GM19324 (cell line): ENCODE data around the gene ROPN1.
A peak's percentile ranks its signal among the peaks of the same experiment; 100 is the strongest.
"Not testable (repeated sequence)": the region's sequence is repeated elsewhere in the genome, so short reads cannot be mapped to it uniquely, and the experiment has no call there.

Experiments
- ATAC-seq: cut with Tn5 transposase; IDR thresholded peaks from one replicate; pipeline ENCODE4 v1.9.1; 2021; ENCODE audit warnings: mild to moderate bottlenecking, moderate library complexity; ENCODE audit not compliant: unreplicated experiment, low FRiP score

The ROPN1 gene

DNA sequence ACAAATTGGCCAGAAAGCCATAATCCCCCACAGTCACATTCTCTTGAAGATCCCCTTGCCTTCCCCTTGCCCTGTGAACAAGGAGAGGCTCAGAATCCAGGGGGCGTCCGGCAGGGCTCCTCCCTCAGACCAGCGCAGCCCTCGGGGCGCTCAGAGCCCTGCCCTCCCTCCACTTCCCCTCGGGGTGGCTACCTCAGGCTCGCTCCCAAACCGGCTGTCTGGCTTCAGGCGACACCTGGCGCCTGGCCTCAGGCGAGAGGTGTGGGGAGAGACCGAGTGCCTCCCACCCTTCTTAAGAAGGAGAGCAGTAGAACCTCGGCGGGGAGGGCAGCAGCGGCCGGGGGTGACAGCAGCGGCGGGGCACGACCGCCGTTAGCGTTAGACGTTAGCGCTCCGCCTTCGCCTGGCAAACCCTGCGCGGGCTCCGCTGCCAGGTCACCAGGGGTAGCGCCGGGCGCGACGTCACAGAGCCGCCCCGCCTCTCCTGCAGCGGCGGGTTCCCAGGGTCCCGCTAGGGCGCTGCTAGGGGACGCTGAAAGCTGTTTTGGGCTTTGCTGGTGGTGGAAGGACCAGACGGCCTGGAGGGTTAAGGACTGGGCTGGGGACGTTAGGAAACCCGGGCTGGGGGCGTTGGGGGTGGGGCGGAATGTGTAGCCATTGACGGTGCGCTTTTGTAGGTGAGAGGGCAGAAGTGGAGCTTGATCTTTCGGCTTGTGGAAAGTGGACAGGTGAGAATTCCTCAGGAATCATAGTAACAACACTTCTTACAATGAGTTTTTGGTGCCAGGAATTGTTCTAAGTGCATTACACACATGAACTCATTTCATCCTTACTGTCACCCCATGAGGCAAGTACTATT is at the start of gene ROPN1:
Gene ROPN1 (minus strand): TSS at position 395 of the 859 bp plus-strand sequence. CDS start 11,643 bp downstream, outside the sequence.
- not testable (repeated sequence) for ATAC-seq

GRCh38 chr3:124041553-124041952 is 49.6 kb upstream of the ROPN1 start:
- ATAC-seq, result no peak

- no peak for ATAC-seq
Observed at GRCh38 chr3:124037326-124037725, 45.4 kb upstream of the ROPN1 start.

- ATAC-seq, result not testable (repeated sequence)
Observed at GRCh38 chr3:124036214-124036613, 44.3 kb upstream of the ROPN1 start.

DNA sequence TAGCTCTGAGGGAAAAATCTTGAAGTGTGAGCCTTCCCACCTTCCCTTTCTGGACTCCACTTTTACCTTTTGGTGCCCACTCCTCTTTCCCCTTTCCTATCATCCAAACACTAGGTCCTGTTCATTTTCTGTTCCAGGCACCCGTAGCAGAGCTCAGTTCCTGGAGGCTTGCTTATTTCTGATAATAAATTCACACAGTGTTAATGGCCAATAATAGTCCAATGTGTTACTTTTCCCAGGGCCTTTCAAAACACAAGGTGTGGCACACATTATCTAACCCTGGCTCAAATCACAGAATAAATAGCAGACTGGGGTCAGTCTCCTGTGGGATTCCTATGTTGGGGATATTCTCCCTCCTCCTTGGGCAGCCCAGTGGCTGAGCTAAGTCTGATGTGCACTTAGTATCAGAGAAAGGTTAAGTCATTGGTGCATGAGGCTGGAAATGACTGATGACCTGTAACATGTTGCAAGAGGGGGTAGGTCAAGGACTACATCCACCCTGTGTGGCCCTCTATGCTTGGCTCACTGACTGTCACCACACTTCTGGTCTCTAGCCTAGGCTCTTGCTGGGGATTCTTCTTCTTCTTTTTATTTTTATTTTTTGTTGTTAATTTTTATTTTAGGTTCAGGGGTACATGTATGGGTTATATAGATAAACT is 43.7 kb upstream of the ROPN1 start:
- ATAC-seq, result no peak

DNA sequence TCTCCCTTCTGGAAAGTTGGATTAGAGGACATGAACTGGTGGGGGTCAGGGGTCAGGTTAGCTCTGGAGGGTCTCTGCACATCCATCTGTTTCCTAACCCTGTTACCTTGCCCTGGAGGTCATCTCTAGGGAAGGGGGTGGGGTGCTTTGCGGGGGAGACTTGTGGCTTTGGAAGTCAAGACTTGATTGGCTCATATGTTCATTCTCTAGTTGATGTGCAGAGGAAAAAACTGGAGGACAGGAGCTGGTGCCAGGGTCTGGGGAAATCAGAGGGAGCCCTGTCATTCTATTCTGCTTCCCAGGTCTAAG is 42.9 kb upstream of the ROPN1 start:
- no peak for ATAC-seq

DNA sequence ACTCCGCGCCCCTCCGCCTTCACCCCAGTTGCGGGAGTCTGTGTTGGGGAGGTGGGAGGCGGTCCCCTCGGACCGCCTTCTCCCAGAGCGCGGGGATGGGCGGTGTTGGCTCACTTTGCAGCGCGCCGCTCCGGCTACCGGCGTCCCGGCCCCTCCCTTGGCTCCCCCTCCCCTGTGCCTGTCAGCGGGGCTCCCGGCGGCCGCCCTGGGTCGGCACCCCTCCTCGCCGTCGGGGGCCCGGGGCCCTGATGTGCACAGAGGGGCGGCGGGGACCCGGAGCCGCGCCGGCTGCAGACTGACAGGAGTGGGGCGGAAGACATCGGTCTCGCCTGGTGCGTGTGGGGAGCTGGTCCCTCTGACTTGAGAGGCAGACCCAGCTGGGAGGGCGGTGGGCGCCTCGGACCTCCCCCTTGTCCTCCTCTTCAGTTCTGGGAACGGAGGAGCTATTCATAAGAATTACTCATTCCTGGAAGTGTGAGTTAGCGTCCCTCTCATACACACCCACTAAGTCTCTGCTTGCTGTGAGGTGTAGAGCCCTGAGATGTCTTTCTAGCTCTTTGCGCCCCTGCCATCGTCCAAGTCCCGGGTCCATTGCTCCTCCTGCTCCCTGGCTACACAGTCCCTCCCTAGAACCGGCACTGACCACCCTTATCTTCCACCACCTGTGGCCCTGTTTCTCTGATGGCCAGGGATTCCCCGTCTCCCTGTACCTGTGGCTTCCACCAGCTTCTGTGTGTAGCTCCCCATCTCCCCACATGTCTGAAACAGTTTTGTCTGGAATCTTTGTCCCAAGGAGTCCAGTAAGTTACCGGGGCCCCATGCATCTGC is 42.3 kb upstream of the ROPN1 start:
- no peak for ATAC-seq

- ATAC-seq, result peak; percentile 34
Observed at GRCh38 chr3:124033360-124034015, 41.6 kb upstream of the ROPN1 start, which contains the start of gene KALRN. Gene KALRN (plus strand): TSS chr3:124033369.

DNA sequence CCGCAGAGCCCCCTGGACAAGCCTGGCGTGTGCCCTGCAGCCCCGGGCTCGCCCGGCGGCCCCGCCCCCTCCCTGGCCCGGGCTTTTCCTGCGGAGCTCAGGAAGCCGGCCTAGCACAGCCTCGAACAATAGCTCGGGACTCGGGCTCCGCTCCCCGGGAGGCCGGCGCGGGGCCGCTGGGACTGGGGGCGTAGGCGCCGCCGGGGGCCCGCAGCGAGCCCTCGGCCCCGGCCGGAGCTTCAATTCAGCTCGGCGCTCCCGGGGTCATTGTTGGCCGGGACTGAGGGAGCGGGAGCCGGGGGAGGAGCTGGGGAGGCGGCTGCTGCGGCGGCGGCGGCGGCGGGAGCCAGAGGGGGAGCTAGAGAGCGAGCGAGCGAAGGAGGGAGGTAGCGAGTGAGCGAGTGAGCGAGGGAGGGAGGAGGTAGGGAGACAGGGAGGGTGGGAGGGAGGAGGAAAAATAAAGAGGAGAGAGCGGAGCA is 41.0 kb upstream of the ROPN1 start:
- peak; percentile 84 for ATAC-seq

DNA sequence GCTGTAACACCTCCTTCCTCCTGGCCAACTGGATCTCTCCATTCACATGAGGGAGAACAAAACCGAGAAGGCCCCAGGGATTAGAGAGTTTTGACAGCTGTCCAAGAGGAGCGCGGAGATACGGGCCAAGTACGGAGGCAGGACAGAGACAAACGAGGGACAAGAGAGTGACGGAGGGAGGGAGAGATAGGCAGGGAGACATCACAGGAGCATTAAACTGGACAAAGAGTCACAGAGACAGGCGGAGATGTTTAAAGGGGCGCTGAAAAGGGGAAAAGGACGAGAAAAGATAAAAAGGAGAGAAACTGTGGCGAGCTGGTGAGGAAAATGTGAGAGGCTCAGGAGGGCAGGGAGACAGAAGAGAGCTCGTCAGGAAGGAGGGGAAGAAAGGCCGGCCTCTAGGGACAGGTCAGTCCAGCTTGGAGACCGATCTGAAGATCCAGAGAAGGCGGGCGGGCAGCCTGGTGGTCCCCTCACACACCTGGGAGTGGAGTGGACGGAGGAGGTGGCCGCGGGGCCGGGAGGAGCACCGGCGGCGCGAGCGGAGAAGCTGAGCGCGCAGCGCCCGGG is 40.5 kb upstream of the ROPN1 start:
- no peak for ATAC-seq

- no peak for ATAC-seq
Observed at GRCh38 chr3:124026516-124026915, 34.6 kb upstream of the ROPN1 start.

- ATAC-seq, result not testable (repeated sequence)
Observed at GRCh38 chr3:124023531-124023930, 31.6 kb upstream of the ROPN1 start.

- no peak for ATAC-seq
Observed at GRCh38 chr3:124019291-124019690, 27.4 kb upstream of the ROPN1 start.

- not testable (repeated sequence) for ATAC-seq
Observed at GRCh38 chr3:124017502-124017901, 25.6 kb upstream of the ROPN1 start.

- not testable (repeated sequence) for ATAC-seq
Observed at GRCh38 chr3:124016483-124016882, 24.6 kb upstream of the ROPN1 start.

- no peak for ATAC-seq
Observed at GRCh38 chr3:124014366-124014942, 22.5 kb upstream of the ROPN1 start.

GRCh38 chr3:124008321-124008720 is 16.4 kb upstream of the ROPN1 start:
- not testable (repeated sequence) for ATAC-seq

DNA sequence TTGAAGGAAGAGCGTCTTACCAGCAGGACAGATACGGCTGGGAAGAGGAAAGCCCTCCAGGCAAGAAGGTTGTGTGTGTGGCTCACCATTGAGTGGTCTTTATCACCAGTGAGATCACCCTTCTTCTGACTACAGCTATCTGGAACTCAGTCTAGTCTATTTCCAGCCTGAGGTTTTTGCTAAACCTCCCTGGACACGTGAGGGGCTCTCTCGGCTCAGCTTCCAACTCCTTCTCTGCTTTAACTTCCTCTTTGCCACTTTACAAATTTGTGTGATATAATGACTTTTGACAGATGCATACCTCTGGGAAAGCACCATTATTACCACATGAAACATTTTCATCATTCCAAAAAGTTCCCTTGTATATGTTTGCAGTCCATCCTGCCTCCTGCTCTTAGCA is 15.3 kb upstream of the ROPN1 start:
- no peak for ATAC-seq

DNA sequence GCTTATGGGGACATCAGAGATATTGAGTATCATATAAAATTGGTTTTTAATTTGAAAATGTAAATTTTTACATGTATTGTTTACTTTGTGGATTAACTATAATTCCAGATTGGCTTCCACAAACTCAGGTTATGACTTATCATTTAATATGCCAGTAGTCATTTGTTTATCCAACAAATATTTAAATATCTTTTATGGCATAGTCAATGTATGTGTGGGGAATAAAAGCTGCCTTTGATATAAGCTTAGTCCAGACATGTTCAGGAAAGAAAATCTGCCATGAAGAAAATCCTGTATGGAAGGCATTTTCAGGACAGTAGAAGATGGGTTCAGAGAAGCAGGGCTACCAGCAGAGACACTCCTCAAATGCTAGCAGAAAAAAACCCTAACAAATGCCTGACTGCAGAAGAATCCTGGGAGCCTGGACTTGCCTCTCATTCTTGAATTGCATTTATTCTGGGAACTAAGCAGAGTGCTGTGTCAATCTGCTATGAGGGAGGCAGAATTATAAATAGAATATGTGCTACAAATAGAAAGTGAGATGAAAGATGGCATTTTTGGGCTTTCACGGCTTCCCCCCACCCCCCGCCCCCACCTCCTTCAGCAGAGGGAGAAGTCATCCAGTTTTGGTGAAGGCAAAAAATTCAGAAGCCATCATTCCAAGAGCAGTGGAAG is 10.6 kb upstream of the ROPN1 start:
- ATAC-seq, result not testable (repeated sequence)
